AG10803 (cell line): ENCODE measurements around the gene TFG.

ENCODE experiments used
- DNase-seq: peaks from one replicate; pipeline ENCODE4 v3.0.0; 2010; ENCODE audit warnings: low read depth
- H3K4me3 ChIP-seq: 2 replicates; pipeline ENCODE4 v1.5.1; 2011; ENCODE audit warnings: mild to moderate bottlenecking, low read length, control low read depth
- TF ChIP-seq, protein P1 (sequence below): conservative IDR thresholded peaks from 2 replicates; pipeline ENCODE4 v1.5.1; 2011; ENCODE audit warnings: mild to moderate bottlenecking, low read length, control low read depth, inconsistent platforms

The TFG gene

GRCh38 chr3:100779480-100779879 is 70.2 kb downstream of the TFG start:
- TF ChIP-seq, protein P1, sequence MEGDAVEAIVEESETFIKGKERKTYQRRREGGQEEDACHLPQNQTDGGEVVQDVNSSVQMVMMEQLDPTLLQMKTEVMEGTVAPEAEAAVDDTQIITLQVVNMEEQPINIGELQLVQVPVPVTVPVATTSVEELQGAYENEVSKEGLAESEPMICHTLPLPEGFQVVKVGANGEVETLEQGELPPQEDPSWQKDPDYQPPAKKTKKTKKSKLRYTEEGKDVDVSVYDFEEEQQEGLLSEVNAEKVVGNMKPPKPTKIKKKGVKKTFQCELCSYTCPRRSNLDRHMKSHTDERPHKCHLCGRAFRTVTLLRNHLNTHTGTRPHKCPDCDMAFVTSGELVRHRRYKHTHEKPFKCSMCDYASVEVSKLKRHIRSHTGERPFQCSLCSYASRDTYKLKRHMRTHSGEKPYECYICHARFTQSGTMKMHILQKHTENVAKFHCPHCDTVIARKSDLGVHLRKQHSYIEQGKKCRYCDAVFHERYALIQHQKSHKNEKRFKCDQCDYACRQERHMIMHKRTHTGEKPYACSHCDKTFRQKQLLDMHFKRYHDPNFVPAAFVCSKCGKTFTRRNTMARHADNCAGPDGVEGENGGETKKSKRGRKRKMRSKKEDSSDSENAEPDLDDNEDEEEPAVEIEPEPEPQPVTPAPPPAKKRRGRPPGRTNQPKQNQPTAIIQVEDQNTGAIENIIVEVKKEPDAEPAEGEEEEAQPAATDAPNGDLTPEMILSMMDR: no peak
- DNase-seq: no peak
- H3K4me3 ChIP-seq: no peak overlapping the region

GRCh38 chr3:100780071-100780622 is 70.9 kb downstream of the TFG start:
- H3K4me3 ChIP-seq: no peak overlapping the region
- no peak for DNase-seq
- TF ChIP-seq, protein P1: no peak

- DNase-seq: peak; percentile 52
- no peak overlapping the region for H3K4me3 ChIP-seq
- TF ChIP-seq, protein P1: no peak
These were observed 72.0 kb downstream of the TFG start for GRCh38 chr3:100781301-100781700.

DNA sequence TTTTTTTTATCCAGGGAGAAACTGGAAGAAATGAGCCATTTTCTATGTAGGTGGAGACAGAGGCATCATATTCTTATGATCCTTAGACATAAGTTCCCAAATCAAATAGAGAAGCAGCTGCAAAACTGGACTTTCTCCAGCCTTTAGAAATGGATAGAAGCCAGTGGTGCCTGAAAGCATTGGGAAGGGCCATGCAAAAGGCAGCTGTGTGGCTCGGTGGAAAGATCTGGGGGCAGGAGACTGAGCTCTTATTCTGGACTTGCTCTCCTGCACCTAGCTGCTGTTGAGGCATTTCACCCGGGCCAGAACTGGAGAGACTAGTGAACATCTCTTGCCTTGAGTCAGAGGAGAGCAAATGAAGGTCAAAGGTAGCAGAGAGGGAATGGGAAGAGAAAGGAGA is 73.1 kb downstream of the TFG start:
- TF ChIP-seq, protein P1: no peak
- DNase-seq: no peak
- H3K4me3 ChIP-seq: no peak overlapping the region

DNA sequence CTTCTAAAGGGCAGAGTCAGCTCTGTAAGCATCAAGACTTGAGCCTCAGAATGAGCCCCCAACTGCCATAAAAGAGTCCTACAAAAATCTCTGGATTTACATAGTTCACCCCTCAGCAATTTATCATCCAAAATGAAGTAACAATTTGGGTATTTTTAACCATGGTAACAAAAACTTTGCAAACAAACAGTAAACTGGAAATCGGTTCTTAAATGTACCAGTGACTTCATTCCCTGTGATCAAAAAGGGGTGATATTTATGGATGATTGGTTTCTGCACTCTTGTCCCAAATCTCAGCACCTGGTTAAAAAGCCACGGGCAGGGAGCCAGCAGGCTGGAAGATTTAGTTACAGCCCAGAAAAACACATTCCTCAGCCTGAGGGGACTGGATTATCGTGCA is 73.6 kb downstream of the TFG start:
- TF ChIP-seq, protein P1: no peak
- DNase-seq: peak; percentile 61
- no peak overlapping the region for H3K4me3 ChIP-seq

- no peak for DNase-seq
- TF ChIP-seq, protein P1: no peak
- no peak overlapping the region for H3K4me3 ChIP-seq
These were observed 74.3 kb downstream of the TFG start for GRCh38 chr3:100783619-100784018.

DNA sequence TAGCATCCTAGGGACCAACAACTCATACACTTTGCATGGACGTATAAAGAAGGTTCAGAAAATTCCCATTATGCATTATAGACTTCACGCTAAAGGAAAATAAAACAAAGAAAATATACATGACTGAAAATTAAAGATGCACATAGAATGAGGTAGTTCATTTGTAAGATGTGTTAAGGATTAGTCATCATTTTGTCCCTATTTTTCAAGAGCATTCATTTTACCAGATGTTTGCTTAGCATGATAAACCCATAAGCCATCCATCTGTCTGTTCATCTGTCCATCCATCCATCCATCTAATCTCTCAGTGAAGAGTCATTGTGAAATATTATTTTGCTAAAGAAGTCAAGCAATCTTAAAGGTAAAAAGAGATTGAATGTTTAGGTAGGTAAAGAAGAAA is 80.3 kb downstream of the TFG start:
- no peak for DNase-seq
- no peak overlapping the region for H3K4me3 ChIP-seq
- TF ChIP-seq, protein P1: no peak
